GM23338 (cell line): ENCODE data around the gene YPEL4.

Experiments used
- EZH2 ChIP-seq: fragments of 200-600 bp; sonication (generic); IDR thresholded peaks from one replicate; pipeline ENCODE4 v1.8.0; 2017; ENCODE audit warnings: antibody characterized with exemption, mild to moderate bottlenecking, low read depth; ENCODE audit not compliant: unreplicated experiment
- JUNB ChIP-seq: IDR thresholded peaks from one replicate; pipeline ENCODE4 v1.6.1; 2016; ENCODE audit warnings: antibody characterized with exemption; ENCODE audit not compliant: unreplicated experiment
- ZNF331 ChIP-seq: fragments of 250-450 bp; sonication (Bioruptor Pico); IDR thresholded peaks from 2 replicates; pipeline ENCODE4 v1.5.0; 2020; ENCODE audit warnings: low read depth, mild to moderate bottlenecking, moderate library complexity
- TF ChIP-seq, protein P1 (sequence below), 2 experiments: fragments of 200-600 bp in 1 of 2; sonication (generic) in 1 of 2; conservative IDR thresholded peaks; 2 replicates each; pipeline versions ENCODE4 v1.5.1 to v1.6.1; 2016 to 2017; ENCODE audit warnings: antibody characterized with exemption in 2 of 2, low read depth in 2 of 2, mild to moderate bottlenecking in 2 of 2, moderate library complexity in 1 of 2

DNA sequence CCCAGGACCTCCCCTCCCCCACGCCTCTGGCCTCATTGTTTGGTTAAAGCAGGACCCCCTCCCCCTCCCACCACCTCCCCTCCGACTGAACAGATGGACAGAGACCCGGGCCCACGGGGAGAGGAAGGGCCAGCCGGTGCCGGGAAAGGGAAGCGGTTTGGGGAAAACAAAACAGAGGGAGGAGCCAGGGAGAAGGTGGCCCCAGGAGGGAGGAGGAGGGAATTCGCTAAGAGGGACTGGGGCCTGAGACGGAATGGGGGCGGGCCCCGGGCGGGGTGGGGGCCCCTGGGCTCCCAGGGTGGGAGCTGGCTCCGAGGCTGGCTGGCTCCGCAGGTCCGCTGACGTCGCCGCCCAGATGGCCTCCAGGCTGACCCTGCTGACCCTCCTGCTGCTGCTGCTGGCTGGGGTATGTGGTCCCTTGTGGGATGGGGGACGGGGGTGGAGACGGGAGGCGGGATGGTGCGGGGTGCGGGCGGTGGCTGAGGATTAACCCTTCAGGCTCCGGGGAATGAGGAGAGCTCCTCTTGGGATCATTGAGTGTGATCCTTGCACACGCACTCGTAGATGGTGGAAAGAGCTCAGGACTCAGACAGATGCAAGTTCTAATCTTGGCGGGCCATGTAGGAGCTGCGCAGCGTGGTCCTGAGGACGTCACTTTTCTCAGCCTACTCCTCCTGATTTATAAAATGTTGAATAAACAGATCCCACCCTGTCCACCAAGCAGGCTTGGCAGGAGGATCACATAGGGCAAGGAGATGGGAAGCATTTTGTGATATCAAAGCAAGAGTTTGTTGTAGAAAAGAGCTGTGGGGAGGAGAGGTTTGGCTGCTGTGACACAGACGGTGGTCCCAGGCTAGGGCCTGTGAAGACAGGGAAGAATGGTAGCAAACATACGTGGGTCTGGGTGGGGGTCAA is 51.5 kb downstream of the YPEL4 start:
- TF ChIP-seq, protein P1, sequence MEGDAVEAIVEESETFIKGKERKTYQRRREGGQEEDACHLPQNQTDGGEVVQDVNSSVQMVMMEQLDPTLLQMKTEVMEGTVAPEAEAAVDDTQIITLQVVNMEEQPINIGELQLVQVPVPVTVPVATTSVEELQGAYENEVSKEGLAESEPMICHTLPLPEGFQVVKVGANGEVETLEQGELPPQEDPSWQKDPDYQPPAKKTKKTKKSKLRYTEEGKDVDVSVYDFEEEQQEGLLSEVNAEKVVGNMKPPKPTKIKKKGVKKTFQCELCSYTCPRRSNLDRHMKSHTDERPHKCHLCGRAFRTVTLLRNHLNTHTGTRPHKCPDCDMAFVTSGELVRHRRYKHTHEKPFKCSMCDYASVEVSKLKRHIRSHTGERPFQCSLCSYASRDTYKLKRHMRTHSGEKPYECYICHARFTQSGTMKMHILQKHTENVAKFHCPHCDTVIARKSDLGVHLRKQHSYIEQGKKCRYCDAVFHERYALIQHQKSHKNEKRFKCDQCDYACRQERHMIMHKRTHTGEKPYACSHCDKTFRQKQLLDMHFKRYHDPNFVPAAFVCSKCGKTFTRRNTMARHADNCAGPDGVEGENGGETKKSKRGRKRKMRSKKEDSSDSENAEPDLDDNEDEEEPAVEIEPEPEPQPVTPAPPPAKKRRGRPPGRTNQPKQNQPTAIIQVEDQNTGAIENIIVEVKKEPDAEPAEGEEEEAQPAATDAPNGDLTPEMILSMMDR (conservative IDR thresholded peaks at IDR 0.05; ENCODE audit: low read depth in 2 of 2), result no peak
- TF ChIP-seq JUNB (no peak), EZH2 (no peak), ZNF331 (no peak)
